ENCODE data around the gene TMOD4. TPM values are rescaled to one million over a fixed set of nuclear protein-coding genes. Genes with fewer than 3 reads are reported as not detected.
A peak's percentile ranks its signal among the peaks of the same experiment; 100 is the strongest.

TMOD4 gene
- total and polyA plus RNA-seq, 10 of the 15 experiments (the other 5 are each of a cell fraction or from before 2014, with no cell fraction given) = 0.30 to 1.2 (median 0.50) TPM; not detected in 1

- ATAC-seq (no peak), DNase-seq (ENCODE audit: low read depth, low spot score) (no peak), FAIRE-seq (no peak)
- CTCF ChIA-PET = interaction anchor here (0.9 to 2.7 kb wide), 5 partner anchors 13 to 104 kb away, joined by 3 to 11 read pairs (median 3); partner anchors contain the start of genes GABPB2, TNFAIP8L2 and VPS72
- no peak overlapping the region for H3K4me3 ChIP-seq
- POLR2A ChIA-PET = interaction anchor here (0.5 to 0.6 kb wide), 2 partner anchors 148 to 165 kb away, joined by 3 to 4 read pairs; no protein-coding TSS in a partner anchor
- no peaks in the 10 kb centered on the region for H3K9me3 ChIP-seq (replicated peaks; ENCODE audit: control insufficient read depth, insufficient read depth, low read length)
- no peak overlapping the region for H3K27ac ChIP-seq (ENCODE audit: control insufficient read depth, insufficient read depth)
- intact Hi-C loops (cut with micrococcal nuclease; ENCODE audit: unreplicated experiment) = no loop called here
- no peaks in the 10 kb centered on the region for H3K79me2 ChIP-seq (ENCODE audit: control insufficient read depth, insufficient read depth, low read length)
- RAD21 ChIA-PET (ENCODE audit: unreplicated experiment) = interaction anchor here (1.0 to 1.1 kb wide), 2 partner anchors 15 to 18 kb away, joined by 3 read pairs; partner anchors contain the start of genes TNFAIP8L2 and VPS72
- no peak overlapping the region for H2AFZ ChIP-seq (ENCODE audit: control insufficient read depth, low read depth, low read length)
- in situ Hi-C loops (cut with MboI) = no loop called here
- no peaks in the 10 kb centered on the region for H3K27me3 ChIP-seq (replicated peaks in 1 of 2; ENCODE audit: control insufficient read depth in 2 of 2, insufficient read depth in 2 of 2, low read length in 1 of 2)
- H3K9ac ChIP-seq (ENCODE audit: control insufficient read depth, insufficient read depth, low read length) = no peak overlapping the region
- peaks cover 11% of the 10 kb centered on the region in 2 experiments; a peak in 3 of 4 replicates for H3K36me3 ChIP-seq (ENCODE audit: control insufficient read depth in 2 of 2, insufficient read depth in 2 of 2, low read length in 1 of 2)
- no peak overlapping the region for H3K4me2 ChIP-seq (ENCODE audit: control insufficient read depth, insufficient read depth)
- BruUV-seq (replicated peaks) = TSS peak; percentile 29
- TF ChIP-seq FOXK2 (IDR thresholded peaks at IDR 0.05) = no peak
- TF ChIP-seq SPI1 (IDR thresholded peaks at IDR 0.05; ENCODE audit: borderline replicate concordance, insufficient read depth, low read depth, low read length) = peak; percentile 13; the same call in 1 of the 2 replicates
- 77% methylated on average over 6 of the region's 6 CpGs for WGBS (ENCODE audit: insufficient coverage, insufficient replicate concordance, low lambda C conversion rate, missing lambda C conversion rate)
- H4K20me1 ChIP-seq (ENCODE audit: control insufficient read depth, insufficient read depth) = no peaks in the 10 kb centered on the region; the same call in 1 of the 2 replicates
- SMC1A ChIA-PET (ENCODE audit: uncharacterized antibody, unreplicated experiment) = interaction anchor here (1.2 kb wide), 1 partner anchor 12 kb away, joined by 3 read pairs; no protein-coding TSS in a partner anchor
- no peaks in the 10 kb centered on the region for H3K4me1 ChIP-seq (ENCODE audit: control insufficient read depth, insufficient read depth, low read length)
These were observed 590 bp downstream of the TMOD4 start for GRCh38 chr1:151175041-151175741.

- H3K9ac ChIP-seq (ENCODE audit: control insufficient read depth, insufficient read depth, low read length) = no peak overlapping the region
- TF ChIP-seq SIN3A (IDR thresholded peaks at IDR 0.05; ENCODE audit: low read depth, low read length) (no peak), BMI1 (IDR thresholded peaks at IDR 0.05; ENCODE audit: borderline replicate concordance) (no peak)
- RAD21 ChIA-PET (ENCODE audit: unreplicated experiment) = interaction anchor here (0.5 to 0.6 kb wide), 2 partner anchors 19 to 45 kb away, joined by 3 to 4 read pairs; no protein-coding TSS in a partner anchor
- BruUV-seq (replicated peaks) = no TSS peak
- SMC1A ChIA-PET (ENCODE audit: uncharacterized antibody, unreplicated experiment) = interaction anchor here (1.2 to 1.4 kb wide), 2 partner anchors 14 to 72 kb away, joined by 3 read pairs; partner anchors contain the start of gene TNFAIP8L2
- peaks cover 3 to 9% of the 10 kb centered on the region in 2 experiments; a peak in 3 of 4 replicates for H3K36me3 ChIP-seq (ENCODE audit: control insufficient read depth in 2 of 2, insufficient read depth in 2 of 2, low read length in 1 of 2)
- ATAC-seq = no peak
- FAIRE-seq = no peak
- 94% methylated on average over 5 of the region's 5 CpGs for WGBS (ENCODE audit: insufficient coverage, insufficient replicate concordance, low lambda C conversion rate, missing lambda C conversion rate)
- H3K27ac ChIP-seq (ENCODE audit: control insufficient read depth, insufficient read depth) = no peak overlapping the region
- H2AFZ ChIP-seq (ENCODE audit: control insufficient read depth, low read depth, low read length) = no peak overlapping the region
- CTCF ChIA-PET = interaction anchor here (1.0 to 1.2 kb wide), 2 partner anchors 15 to 81 kb away, joined by 3 to 4 read pairs; partner anchors contain the start of gene TNFAIP8L2
- peaks cover 10% of the 10 kb centered on the region for H3K79me2 ChIP-seq (ENCODE audit: control insufficient read depth, insufficient read depth, low read length)
- H3K27me3 ChIP-seq (replicated peaks in 1 of 2; ENCODE audit: control insufficient read depth in 2 of 2, insufficient read depth in 2 of 2, low read length in 1 of 2) = no peaks in the 10 kb centered on the region
- H4K20me1 ChIP-seq (ENCODE audit: control insufficient read depth, insufficient read depth) = no peaks in the 10 kb centered on the region; the same call in 1 of the 2 replicates
- POLR2A ChIA-PET = interaction anchor here (0.6 kb wide), 1 partner anchor 43 kb away, joined by 4 read pairs; no protein-coding TSS in a partner anchor
- intact Hi-C loops (cut with micrococcal nuclease; ENCODE audit: unreplicated experiment) (no loop called here), in situ Hi-C loops (cut with MboI) (no loop called here)
- no peaks in the 10 kb centered on the region for H3K9me3 ChIP-seq (replicated peaks; ENCODE audit: control insufficient read depth, insufficient read depth, low read length)
- H3K4me2 ChIP-seq (ENCODE audit: control insufficient read depth, insufficient read depth) = no peak overlapping the region
- no peak overlapping the region for H3K4me3 ChIP-seq
- DNase-seq (ENCODE audit: low read depth, low spot score) = no peak
- peaks cover 6% of the 10 kb centered on the region for H3K4me1 ChIP-seq (ENCODE audit: control insufficient read depth, insufficient read depth, low read length)
These were observed 4.6 kb downstream of the TMOD4 start for GRCh38 chr1:151171190-151171589.

Data from GM12878 (cell line).